HEK293 (cell line): ENCODE results near the gene EIF2S1.
A peak's percentile ranks its signal among the peaks of the same experiment; 100 is the strongest.

ENCODE experiments used
- CTCF ChIA-PET: fragments of 350-600 bp; formaldehyde crosslinking; extraction: SDS; loops from one replicate; lab custom pipeline; 2021; ENCODE audit warnings: antibody characterized with exemption; lab: Yijun Ruan, JAX
- POLR2A ChIA-PET: fragments of 300-600 bp; formaldehyde crosslinking; extraction: SDS; loops from one replicate; lab custom pipeline; 2020; ENCODE audit warnings: antibody characterized with exemption, inconsistent platforms; lab: Yijun Ruan, JAX
- H3K27ac ChIP-seq: fragments of 200-500 bp; sonication (Bioruptor generic); 2 replicates; pipeline ENCODE4 v1.5.1; 2014; ENCODE audit warnings: low read depth, low read length, control low read depth, inconsistent platforms; ENCODE audit errors: extremely low read depth
- H3K36me3 ChIP-seq, 2 experiments: fragments of 200-500 bp in 1 of 2; sonication (Bioruptor generic) in 1 of 2; 1 replicate in 1 of 2; 2 replicates in 1 of 2; pipeline ENCODE4 v1.5.1; 2014 to 2017; ENCODE audit warnings: inconsistent platforms in 2 of 2, low read length in 2 of 2; ENCODE audit not compliant: control insufficient read depth in 2 of 2, insufficient read depth in 1 of 2
- H3K4me1 ChIP-seq: fragments of 200-500 bp; sonication (Bioruptor generic); 2 replicates; pipeline ENCODE4 v1.5.1; 2014; ENCODE audit warnings: mild to moderate bottlenecking, low read length, inconsistent platforms; ENCODE audit not compliant: control insufficient read depth, insufficient read depth
- H3K4me3 ChIP-seq: 2 replicates; pipeline ENCODE4 v1.5.1; 2011; ENCODE audit warnings: low read depth, mild to moderate bottlenecking, control low read depth, low read length, moderate library complexity
- H3K9me3 ChIP-seq: fragments of 200-500 bp; sonication (Bioruptor generic); 2 replicates; pipeline ENCODE4 v1.5.1; 2014; ENCODE audit warnings: low read depth, low read length, inconsistent platforms; ENCODE audit not compliant: control insufficient read depth, insufficient read depth
- AEBP2 ChIP-seq: fragments of 450-650 bp; formaldehyde crosslinking; IDR thresholded peaks from 2 replicates; pipeline ENCODE4 v1.5.1; 2016; ENCODE audit warnings: missing biosample characterization, missing genetic modification characterization, borderline replicate concordance
- EGR2 ChIP-seq: fragments of 450-650 bp; formaldehyde crosslinking; IDR thresholded peaks from 2 replicates; pipeline ENCODE4 v1.5.1; 2016; ENCODE audit warnings: low read depth, missing biosample characterization, missing genetic modification characterization
- GLIS1 ChIP-seq: fragments of 450-650 bp; formaldehyde crosslinking; IDR thresholded peaks from 2 replicates; pipeline ENCODE4 v1.5.1; 2016; ENCODE audit warnings: missing biosample characterization, missing genetic modification characterization
- SCRT2 ChIP-seq: fragments of 450-650 bp; formaldehyde crosslinking; IDR thresholded peaks from 2 replicates; pipeline ENCODE4 v1.5.1; 2016; ENCODE audit warnings: missing biosample characterization, missing genetic modification characterization
- SP2 ChIP-seq: fragments of 450-650 bp; formaldehyde crosslinking; IDR thresholded peaks from 2 replicates; pipeline ENCODE4 v1.5.1; 2016; ENCODE audit warnings: missing biosample characterization, missing genetic modification characterization
- SP7 ChIP-seq: fragments of 450-650 bp; formaldehyde crosslinking; IDR thresholded peaks from 2 replicates; pipeline ENCODE4 v1.5.1; 2016; ENCODE audit warnings: missing biosample characterization, missing genetic modification characterization
- YY2 ChIP-seq: fragments of 450-650 bp; formaldehyde crosslinking; IDR thresholded peaks from 2 replicates; pipeline ENCODE4 v1.5.1; 2016; ENCODE audit warnings: missing biosample characterization, missing genetic modification characterization
- ZBTB17 ChIP-seq: fragments of 450-650 bp; formaldehyde crosslinking; IDR thresholded peaks from 2 replicates; pipeline ENCODE4 v1.5.1; 2016; ENCODE audit warnings: missing biosample characterization, missing genetic modification characterization
- ZFP41 ChIP-seq: fragments of 450-650 bp; formaldehyde crosslinking; IDR thresholded peaks from 2 replicates; pipeline ENCODE4 v1.5.1; 2016; ENCODE audit warnings: missing biosample characterization, missing genetic modification characterization, borderline replicate concordance
- ZNF274 ChIP-seq, 2 experiments: fragments of 200-500 bp in 1 of 2; fragments of 450-650 bp in 1 of 2; sonication (Bioruptor generic) in 1 of 2; formaldehyde crosslinking in 1 of 2; IDR thresholded peaks; 2 replicates each; pipeline versions ENCODE4 v1.5.1 to v1.6.1; 2014 to 2016; ENCODE audit warnings: borderline replicate concordance in 1 of 2, inconsistent platforms in 1 of 2, low read length in 1 of 2, missing biosample characterization in 1 of 2, missing genetic modification characterization in 1 of 2
- ZNF341 ChIP-seq: fragments of 450-650 bp; formaldehyde crosslinking; IDR thresholded peaks from 2 replicates; pipeline ENCODE4; 2016; ENCODE audit warnings: low read depth, missing biosample characterization, missing genetic modification characterization
- ZNF362 ChIP-seq: fragments of 450-650 bp; formaldehyde crosslinking; IDR thresholded peaks from 2 replicates; pipeline ENCODE4 v1.5.1; 2016; ENCODE audit warnings: missing biosample characterization, missing genetic modification characterization
- ZNF416 ChIP-seq: fragments of 450-650 bp; formaldehyde crosslinking; IDR thresholded peaks from 2 replicates; pipeline ENCODE4 v1.5.1; 2016; ENCODE audit warnings: missing biosample characterization, missing genetic modification characterization
- ZNF529 ChIP-seq: fragments of 450-650 bp; formaldehyde crosslinking; IDR thresholded peaks from 2 replicates; pipeline ENCODE4 v1.5.1; 2017; ENCODE audit warnings: missing genetic modification characterization, missing biosample characterization; ENCODE audit not compliant: insufficient replicate concordance
- ZNF544 ChIP-seq: fragments of 450-650 bp; formaldehyde crosslinking; IDR thresholded peaks from 2 replicates; pipeline ENCODE4 v1.5.0; 2017; ENCODE audit warnings: missing biosample characterization, missing genetic modification characterization
- ZNF549 ChIP-seq: fragments of 450-650 bp; IDR thresholded peaks from 2 replicates; pipeline ENCODE4 v1.5.1; 2018; ENCODE audit warnings: missing biosample characterization, missing genetic modification characterization, mild to moderate bottlenecking, inconsistent platforms, moderate library complexity
- ZNF555 ChIP-seq: fragments of 450-650 bp; formaldehyde crosslinking; conservative IDR thresholded peaks from 2 replicates; pipeline ENCODE4 v1.5.1; 2017; ENCODE audit warnings: missing biosample characterization, mild to moderate bottlenecking, missing genetic modification characterization, inconsistent platforms
- ZNF571 ChIP-seq: fragments of 450-650 bp; formaldehyde crosslinking; IDR thresholded peaks from 2 replicates; pipeline ENCODE4 v1.5.0; 2017; ENCODE audit warnings: missing biosample characterization, missing genetic modification characterization
- ZNF629 ChIP-seq: fragments of 450-650 bp; formaldehyde crosslinking; IDR thresholded peaks from 2 replicates; pipeline ENCODE4 v1.5.1; 2017; ENCODE audit warnings: missing biosample characterization, missing genetic modification characterization
- ZSCAN16 ChIP-seq: fragments of 450-650 bp; formaldehyde crosslinking; IDR thresholded peaks from 2 replicates; pipeline ENCODE4 v1.5.1; 2016; ENCODE audit warnings: missing biosample characterization, missing genetic modification characterization
- ZSCAN30 ChIP-seq: fragments of 450-650 bp; IDR thresholded peaks from 2 replicates; pipeline ENCODE4 v1.5.1; 2018; ENCODE audit warnings: missing biosample characterization, mild to moderate bottlenecking, missing genetic modification characterization, moderate library complexity
- TF ChIP-seq, protein P1 (sequence below): fragments of 450-650 bp; formaldehyde crosslinking; IDR thresholded peaks from 2 replicates; pipeline ENCODE4 v1.5.1; 2017; ENCODE audit warnings: missing biosample characterization, mild to moderate bottlenecking, missing genetic modification characterization, moderate library complexity

Gene EIF2S1

DNA sequence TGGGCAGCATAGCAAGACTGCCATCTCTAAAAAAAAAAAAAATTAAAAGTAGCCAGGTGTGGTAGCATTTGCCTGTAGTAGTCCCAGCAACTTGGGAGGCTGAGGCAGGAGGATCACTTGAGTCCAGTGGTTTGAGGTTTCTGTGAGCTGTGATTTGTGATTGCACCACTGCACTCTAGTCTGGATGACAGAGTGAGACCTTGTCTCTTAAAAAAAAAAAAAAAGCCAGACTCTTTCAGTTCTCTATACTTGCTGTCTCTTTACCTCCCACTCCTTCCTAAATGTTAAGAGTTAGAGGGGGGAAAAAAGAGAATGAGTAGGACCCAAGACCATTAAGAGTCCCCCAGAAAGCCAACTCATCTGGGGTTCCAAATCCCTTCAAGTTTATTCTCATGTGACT is 17.8 kb downstream of the EIF2S1 start:
- no peak overlapping the region for H3K27ac ChIP-seq
- H3K9me3 ChIP-seq, result no peaks in the 10 kb centered on the region
- no peaks in the 10 kb centered on the region for H3K4me1 ChIP-seq
- no peak overlapping the region for H3K4me3 ChIP-seq
- no peak for TF ChIP-seq EGR2
- TF ChIP-seq ZNF362 (tag by site-specific recombination), result 0 out of 2 replicates have a peak, but pooled peaks have one; percentile 22
- CTCF ChIA-PET, result interaction anchor here (0.6 kb wide), 1 partner anchor 769 kb away, joined by 3 read pairs; no protein-coding TSS in a partner anchor
- peaks cover 76 to 95% of the 10 kb centered on the region in 2 experiments for H3K36me3 ChIP-seq
- POLR2A ChIA-PET, result interaction anchor here (0.7 kb wide), 1 partner anchor 14 kb away, joined by 11 read pairs; no protein-coding TSS in a partner anchor

GRCh38 chr14:67385120-67385519 is 25.0 kb downstream of the EIF2S1 start:
- Histone ChIP-seq H3K4me3 (no peak overlapping the region), H3K9me3 (no peaks in the 10 kb centered on the region), H3K27ac (no peak overlapping the region), H3K36me3 (peaks cover 44 to 74% of the 10 kb centered on the region in 2 experiments), H3K4me1 (no peaks in the 10 kb centered on the region)
- ChIA-PET POLR2A (no interaction called here), CTCF (interaction anchor here (1.2 to 1.5 kb wide), 3 partner anchors 25 to 319 kb away, joined by 3 to 6 read pairs (median 3); partner anchors contain the start of genes ATP6V1D and EIF2S1)
- no peak for TF ChIP-seq SCRT2 (tag by site-specific recombination)
- no peak for TF ChIP-seq ZNF571 (tag by site-specific recombination)
- TF ChIP-seq GLIS1 (tag by site-specific recombination), result no peak
- no peak for TF ChIP-seq ZFP41 (tag by site-specific recombination)
- TF ChIP-seq, protein P1, sequence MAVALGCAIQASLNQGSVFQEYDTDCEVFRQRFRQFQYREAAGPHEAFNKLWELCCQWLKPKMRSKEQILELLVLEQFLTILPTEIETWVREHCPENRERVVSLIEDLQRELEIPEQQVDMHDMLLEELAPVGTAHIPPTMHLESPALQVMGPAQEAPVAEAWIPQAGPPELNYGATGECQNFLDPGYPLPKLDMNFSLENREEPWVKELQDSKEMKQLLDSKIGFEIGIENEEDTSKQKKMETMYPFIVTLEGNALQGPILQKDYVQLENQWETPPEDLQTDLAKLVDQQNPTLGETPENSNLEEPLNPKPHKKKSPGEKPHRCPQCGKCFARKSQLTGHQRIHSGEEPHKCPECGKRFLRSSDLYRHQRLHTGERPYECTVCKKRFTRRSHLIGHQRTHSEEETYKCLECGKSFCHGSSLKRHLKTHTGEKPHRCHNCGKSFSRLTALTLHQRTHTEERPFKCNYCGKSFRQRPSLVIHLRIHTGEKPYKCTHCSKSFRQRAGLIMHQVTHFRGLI (tag by site-specific recombination), result no peak
- TF ChIP-seq ZNF416, result no peak
- no peak for TF ChIP-seq ZSCAN30 (tag by site-specific recombination)
- no peak for TF ChIP-seq ZBTB17 (tag by site-specific recombination)
- TF ChIP-seq SP7 (tag by site-specific recombination), result no peak
- TF ChIP-seq ZNF629, result no peak
- no peak for TF ChIP-seq ZNF555 (tag by site-specific recombination)
- no peak for TF ChIP-seq SP2 (tag by site-specific recombination)
- TF ChIP-seq AEBP2 (tag by site-specific recombination), result no peak
- TF ChIP-seq ZNF544 (tag by site-specific recombination), result no peak
- TF ChIP-seq ZNF341 (tag by site-specific recombination), result no peak
- no peak for TF ChIP-seq ZNF274 (IDR thresholded peaks at IDR 0.05; ENCODE audit: low read length)
- no peak for TF ChIP-seq ZNF274 (tag by site-specific recombination; IDR thresholded peaks at IDR 0.05; ENCODE audit: borderline replicate concordance)
- no peak for TF ChIP-seq ZSCAN16 (tag by site-specific recombination)
- TF ChIP-seq YY2 (tag by site-specific recombination), result no peak
- no peak for TF ChIP-seq ZNF549 (tag by site-specific recombination)
- no peak for TF ChIP-seq ZNF529 (tag by site-specific recombination)
